GM23338 (cell line): ENCODE data around the gene ABCC5. TPM values are rescaled to one million over a fixed set of nuclear protein-coding genes. Genes with fewer than 3 reads are reported as not detected.

Experiments used
- ATAC-seq: fragments of 200-7000 bp; cut with Tn5 transposase; 3 replicates; pipeline ENCODE4 v1.9.1; 2020
- DNase-seq: peaks from one replicate; pipeline ENCODE4 v3.0.0-alpha.2; 2015; ENCODE audit warnings: low spot score
- H2AFZ ChIP-seq: fragments of 200-600 bp; sonication (generic); 2 replicates; pipeline ENCODE4 v1.8.0; 2016; ENCODE audit warnings: antibody characterized with exemption, mild to moderate bottlenecking, moderate library complexity
- H3F3A ChIP-seq: fragments of 200-600 bp; sonication (generic); replicated peaks from 2 replicates; pipeline ENCODE4 v1.8.0; 2017; ENCODE audit warnings: antibody characterized with exemption, mixed run types, low read depth
- H3K27ac ChIP-seq: fragments of 200-600 bp; sonication (generic); 2 replicates; pipeline ENCODE4 v1.6.1; 2016; ENCODE audit warnings: low read depth
- H3K27me3 ChIP-seq: fragments of 200-600 bp; sonication (generic); 2 replicates; pipeline ENCODE4 v1.8.0; 2016; ENCODE audit warnings: mild to moderate bottlenecking, mixed run types, moderate library complexity; ENCODE audit not compliant: insufficient read depth
- H3K36me3 ChIP-seq: fragments of 200-600 bp; sonication (generic); 2 replicates; pipeline ENCODE4 v1.8.0; 2016; ENCODE audit warnings: mild to moderate bottlenecking; ENCODE audit not compliant: insufficient read depth
- H3K4me1 ChIP-seq: fragments of 200-600 bp; sonication (generic); 2 replicates; pipeline ENCODE4 v1.8.0; 2016; ENCODE audit warnings: mild to moderate bottlenecking, moderate library complexity; ENCODE audit not compliant: insufficient read depth
- H3K4me2 ChIP-seq: fragments of 200-600 bp; sonication (generic); 2 replicates; pipeline ENCODE4 v1.7.1; 2017; ENCODE audit warnings: mixed run types
- H3K4me3 ChIP-seq: fragments of 200-600 bp; sonication (generic); 2 replicates; pipeline ENCODE4 v1.6.1; 2016; ENCODE audit warnings: mixed run types
- H3K79me2 ChIP-seq: fragments of 200-600 bp; sonication (generic); replicated peaks from 2 replicates; pipeline ENCODE4 v1.8.0; 2017; ENCODE audit warnings: mild to moderate bottlenecking; ENCODE audit not compliant: insufficient read depth
- H3K9me2 ChIP-seq: fragments of 200-600 bp; sonication (generic); 2 replicates; pipeline ENCODE4 v1.8.0; 2017; ENCODE audit not compliant: insufficient read depth
- H4K20me1 ChIP-seq: fragments of 200-600 bp; sonication (generic); replicated peaks from 2 replicates; pipeline ENCODE4 v1.8.0; 2017; ENCODE audit warnings: mild to moderate bottlenecking; ENCODE audit not compliant: insufficient read depth
- H3K27ac Mint-ChIP-seq: 2 replicates; pipeline ENCODE4 v1.8.0; 2020; ENCODE audit warnings: inconsistent platforms, mild to moderate bottlenecking, moderate library complexity, mixed read lengths
- H3K27me3 Mint-ChIP-seq: 3 replicates; pipeline ENCODE4 v1.8.0; 2022; ENCODE audit warnings: low read depth, mild to moderate bottlenecking, moderate library complexity, mixed read lengths, inconsistent platforms; ENCODE audit not compliant: insufficient read depth, poor library complexity
- H3K36me3 Mint-ChIP-seq: 3 replicates; pipeline ENCODE4 v1.8.0; 2021; ENCODE audit warnings: low read depth, mild to moderate bottlenecking, inconsistent platforms, moderate library complexity, mixed read lengths
- H3K4me1 Mint-ChIP-seq: 3 replicates; pipeline ENCODE4 v1.8.0; 2020; ENCODE audit warnings: mild to moderate bottlenecking, inconsistent platforms, mixed read lengths
- H3K4me3 Mint-ChIP-seq: 3 replicates; pipeline ENCODE4 v1.8.0; 2021; ENCODE audit warnings: moderate library complexity, mild to moderate bottlenecking, inconsistent platforms, mixed read lengths
- H3K9me3 Mint-ChIP-seq: 3 replicates; pipeline ENCODE4 v1.8.0; 2020; ENCODE audit warnings: moderate library complexity, mild to moderate bottlenecking, inconsistent platforms, mixed read lengths
- CREB1 ChIP-seq: fragments of 250-450 bp; sonication (Bioruptor Pico); IDR thresholded peaks from 2 replicates; pipeline ENCODE4 v1.5.0; 2020; ENCODE audit warnings: low read depth, mild to moderate bottlenecking, moderate library complexity
- EZH2 ChIP-seq: fragments of 200-600 bp; sonication (generic); IDR thresholded peaks from one replicate; pipeline ENCODE4 v1.8.0; 2017; ENCODE audit warnings: antibody characterized with exemption, mild to moderate bottlenecking, low read depth; ENCODE audit not compliant: unreplicated experiment
- POLR2AphosphoS5 ChIP-seq: IDR thresholded peaks from 2 replicates; pipeline ENCODE4 v1.6.1; 2016; ENCODE audit warnings: antibody characterized with exemption, low read depth
- STAT1 ChIP-seq: IDR thresholded peaks from one replicate; pipeline ENCODE4 v1.6.1; 2016; ENCODE audit warnings: antibody characterized with exemption; ENCODE audit not compliant: unreplicated experiment
- ZNF114 ChIP-seq: fragments of 250-450 bp; sonication (Bioruptor Pico); IDR thresholded peaks from 2 replicates; pipeline ENCODE4 v1.5.0; 2020; ENCODE audit warnings: mild to moderate bottlenecking, moderate library complexity
- polyA plus RNA-seq: library from polyadenylated mRNA; unstranded; fragments of >200 nt; fragmentation: Nextera tagmentation; extraction: Ambion mirVana; gene quantifications from 2 replicates; pipeline ENCODE4 v1.2.1, GENCODE V29; 2016
- total RNA-seq: library from RNA; depleted of rRNA; stranded (reverse); fragments of >200 nt; shearing (Covaris generic); gene quantifications from 2 replicates; pipeline ENCODE4 v1.2.3, GENCODE V29; 2014
- TF ChIP-seq, protein P1 (sequence below), 2 experiments: fragments of 200-600 bp in 1 of 2; sonication (generic) in 1 of 2; conservative IDR thresholded peaks; 2 replicates each; pipeline versions ENCODE4 v1.5.1 to v1.6.1; 2016 to 2017; ENCODE audit warnings: antibody characterized with exemption in 2 of 2, low read depth in 2 of 2, mild to moderate bottlenecking in 2 of 2, moderate library complexity in 1 of 2
- TF ChIP-seq, protein P2 (sequence below): IDR thresholded peaks from one replicate; pipeline ENCODE4 v1.6.1; 2018; ENCODE audit warnings: antibody characterized with exemption; ENCODE audit not compliant: unreplicated experiment
- TF ChIP-seq, protein P3 (sequence below): IDR thresholded peaks from 2 replicates; pipeline ENCODE4 v1.6.1; 2016; ENCODE audit warnings: antibody characterized with exemption

Gene ABCC5
- total and polyA plus RNA-seq, 2 experiments from 2014 or later = 14.0 to 39.9 TPM

DNA sequence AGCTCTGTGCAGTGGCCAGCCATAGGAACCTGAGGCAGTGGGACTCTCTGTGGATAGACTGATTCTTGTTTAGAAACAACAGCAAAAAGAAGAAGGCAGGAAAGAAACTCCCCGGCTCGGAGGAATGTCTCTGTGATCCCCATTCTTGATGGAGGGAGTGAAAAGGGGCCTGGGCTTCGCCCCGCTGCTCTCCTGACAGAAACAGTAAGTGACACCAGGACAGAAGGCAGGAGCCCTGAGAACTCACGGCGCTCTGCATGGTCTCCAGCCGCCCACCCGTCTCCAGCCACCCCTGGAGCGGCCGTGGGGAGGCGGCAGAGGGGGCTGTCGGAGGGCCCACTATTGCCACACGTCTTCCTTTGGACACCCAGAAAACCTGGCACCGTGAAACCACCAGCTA, 97.3 kb downstream of the ABCC5 start (continued):
- TF ChIP-seq ZNF114 (CRISPR knock-in tag) (no peak), STAT1 (no peak)
- TF ChIP-seq, protein P1, sequence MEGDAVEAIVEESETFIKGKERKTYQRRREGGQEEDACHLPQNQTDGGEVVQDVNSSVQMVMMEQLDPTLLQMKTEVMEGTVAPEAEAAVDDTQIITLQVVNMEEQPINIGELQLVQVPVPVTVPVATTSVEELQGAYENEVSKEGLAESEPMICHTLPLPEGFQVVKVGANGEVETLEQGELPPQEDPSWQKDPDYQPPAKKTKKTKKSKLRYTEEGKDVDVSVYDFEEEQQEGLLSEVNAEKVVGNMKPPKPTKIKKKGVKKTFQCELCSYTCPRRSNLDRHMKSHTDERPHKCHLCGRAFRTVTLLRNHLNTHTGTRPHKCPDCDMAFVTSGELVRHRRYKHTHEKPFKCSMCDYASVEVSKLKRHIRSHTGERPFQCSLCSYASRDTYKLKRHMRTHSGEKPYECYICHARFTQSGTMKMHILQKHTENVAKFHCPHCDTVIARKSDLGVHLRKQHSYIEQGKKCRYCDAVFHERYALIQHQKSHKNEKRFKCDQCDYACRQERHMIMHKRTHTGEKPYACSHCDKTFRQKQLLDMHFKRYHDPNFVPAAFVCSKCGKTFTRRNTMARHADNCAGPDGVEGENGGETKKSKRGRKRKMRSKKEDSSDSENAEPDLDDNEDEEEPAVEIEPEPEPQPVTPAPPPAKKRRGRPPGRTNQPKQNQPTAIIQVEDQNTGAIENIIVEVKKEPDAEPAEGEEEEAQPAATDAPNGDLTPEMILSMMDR (conservative IDR thresholded peaks at IDR 0.05; ENCODE audit: low read depth in 2 of 2) = no peak

DNA sequence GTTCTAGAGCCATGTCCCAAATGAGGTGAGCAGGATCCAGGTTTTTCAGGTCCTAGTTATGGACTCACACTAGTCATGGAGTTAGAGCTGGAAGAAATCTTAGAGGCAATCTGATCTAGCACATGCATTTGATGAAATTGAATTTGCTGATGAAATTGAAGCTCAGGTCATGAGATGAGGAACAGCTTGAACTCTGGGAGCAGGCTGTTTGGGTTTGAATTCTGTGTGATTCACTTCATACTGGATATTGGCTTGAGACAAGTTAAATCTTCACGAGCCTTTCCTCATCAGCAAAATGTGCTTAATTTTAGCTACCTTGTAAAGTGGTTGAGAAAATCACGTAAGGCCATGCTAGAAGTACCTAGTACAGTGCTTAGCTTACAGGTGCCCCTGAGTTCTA, 99.5 kb downstream of the ABCC5 start:
- DNase-seq = no peak
- Mint-ChIP-seq H3K27ac (no peak overlapping the region), H3K36me3 (peaks cover 12% of the 10 kb centered on the region), H3K4me3 (no peak overlapping the region), H3K9me3 (no peaks in the 10 kb centered on the region), H3K27me3 (peaks cover 6% of the 10 kb centered on the region), H3K4me1 (peaks cover 5% of the 10 kb centered on the region; the same call in 2 of the 3 replicates)
- Histone ChIP-seq H3K4me1 (no peaks in the 10 kb centered on the region), H3K36me3 (0 out of 2 replicates have a peak, but pooled peaks cover 4% of the 10 kb centered on the region), H3K4me2 (no peak overlapping the region), H3K9me2 (no peaks in the 10 kb centered on the region), H3F3A (no peaks in the 10 kb centered on the region), H3K79me2 (no peaks in the 10 kb centered on the region), H3K27me3 (no peaks in the 10 kb centered on the region), H3K27ac (no peak overlapping the region; the same call in 1 of the 2 replicates), H2AFZ (no peak overlapping the region), H3K4me3 (no peak overlapping the region), H4K20me1 (peaks cover 5% of the 10 kb centered on the region; the same call in 1 of the 2 replicates)
- TF ChIP-seq CREB1 (CRISPR knock-in tag) = no peak
- ATAC-seq = no peak

DNA sequence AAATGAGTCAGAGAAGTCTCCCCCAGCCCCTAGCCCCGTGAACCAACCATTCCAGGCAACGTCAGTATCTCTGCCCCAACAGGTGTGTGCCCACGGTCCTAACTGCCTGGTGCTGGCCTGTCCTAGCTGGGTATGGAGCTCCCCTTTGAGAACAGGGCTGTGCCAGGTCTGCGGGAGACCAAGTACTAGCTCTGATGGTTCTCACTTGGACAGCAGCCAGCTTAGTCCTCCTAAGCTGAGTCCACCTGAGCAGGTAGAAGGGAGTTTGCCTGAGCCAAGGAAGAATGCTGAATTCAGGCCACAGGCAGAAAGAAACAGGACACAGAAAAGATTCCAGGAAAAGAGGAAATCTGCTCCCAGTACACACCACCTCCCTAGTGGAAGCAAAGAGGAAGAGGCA, 99.9 kb downstream of the ABCC5 start:
- no peak overlapping the region for H3K4me2 ChIP-seq
- no peak overlapping the region for H3K4me3 ChIP-seq
- H3K27ac Mint-ChIP-seq = no peak overlapping the region
- H3K4me1 ChIP-seq = no peaks in the 10 kb centered on the region
- DNase-seq = no peak
- H3K36me3 Mint-ChIP-seq = peaks cover 9% of the 10 kb centered on the region; the same call in 2 of the 3 replicates
- H3K27me3 Mint-ChIP-seq = peaks cover 8% of the 10 kb centered on the region
- H3K27me3 ChIP-seq = no peaks in the 10 kb centered on the region
- peaks cover 5% of the 10 kb centered on the region; the same call in 2 of the 3 replicates for H3K4me1 Mint-ChIP-seq
- no peaks in the 10 kb centered on the region for H3K9me3 Mint-ChIP-seq
- no peak overlapping the region for H3K27ac ChIP-seq
- no peaks in the 10 kb centered on the region for H3K9me2 ChIP-seq
- peaks cover 5% of the 10 kb centered on the region; the same call in 1 of the 2 replicates for H4K20me1 ChIP-seq
- H3K4me3 Mint-ChIP-seq = no peak overlapping the region
- no peaks in the 10 kb centered on the region for H3K79me2 ChIP-seq
- no peak for ATAC-seq
- H3K36me3 ChIP-seq = 0 out of 2 replicates have a peak, but pooled peaks cover 4% of the 10 kb centered on the region
- H3F3A ChIP-seq = no peaks in the 10 kb centered on the region
- H2AFZ ChIP-seq = no peak overlapping the region
- no peak for TF ChIP-seq STAT1
- TF ChIP-seq EZH2 = no peak
- TF ChIP-seq, protein P2, sequence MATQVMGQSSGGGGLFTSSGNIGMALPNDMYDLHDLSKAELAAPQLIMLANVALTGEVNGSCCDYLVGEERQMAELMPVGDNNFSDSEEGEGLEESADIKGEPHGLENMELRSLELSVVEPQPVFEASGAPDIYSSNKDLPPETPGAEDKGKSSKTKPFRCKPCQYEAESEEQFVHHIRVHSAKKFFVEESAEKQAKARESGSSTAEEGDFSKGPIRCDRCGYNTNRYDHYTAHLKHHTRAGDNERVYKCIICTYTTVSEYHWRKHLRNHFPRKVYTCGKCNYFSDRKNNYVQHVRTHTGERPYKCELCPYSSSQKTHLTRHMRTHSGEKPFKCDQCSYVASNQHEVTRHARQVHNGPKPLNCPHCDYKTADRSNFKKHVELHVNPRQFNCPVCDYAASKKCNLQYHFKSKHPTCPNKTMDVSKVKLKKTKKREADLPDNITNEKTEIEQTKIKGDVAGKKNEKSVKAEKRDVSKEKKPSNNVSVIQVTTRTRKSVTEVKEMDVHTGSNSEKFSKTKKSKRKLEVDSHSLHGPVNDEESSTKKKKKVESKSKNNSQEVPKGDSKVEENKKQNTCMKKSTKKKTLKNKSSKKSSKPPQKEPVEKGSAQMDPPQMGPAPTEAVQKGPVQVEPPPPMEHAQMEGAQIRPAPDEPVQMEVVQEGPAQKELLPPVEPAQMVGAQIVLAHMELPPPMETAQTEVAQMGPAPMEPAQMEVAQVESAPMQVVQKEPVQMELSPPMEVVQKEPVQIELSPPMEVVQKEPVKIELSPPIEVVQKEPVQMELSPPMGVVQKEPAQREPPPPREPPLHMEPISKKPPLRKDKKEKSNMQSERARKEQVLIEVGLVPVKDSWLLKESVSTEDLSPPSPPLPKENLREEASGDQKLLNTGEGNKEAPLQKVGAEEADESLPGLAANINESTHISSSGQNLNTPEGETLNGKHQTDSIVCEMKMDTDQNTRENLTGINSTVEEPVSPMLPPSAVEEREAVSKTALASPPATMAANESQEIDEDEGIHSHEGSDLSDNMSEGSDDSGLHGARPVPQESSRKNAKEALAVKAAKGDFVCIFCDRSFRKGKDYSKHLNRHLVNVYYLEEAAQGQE = no peak
- no peak for TF ChIP-seq CREB1 (CRISPR knock-in tag)
- TF ChIP-seq POLR2AphosphoS5 = no peak
- TF ChIP-seq, protein P3, sequence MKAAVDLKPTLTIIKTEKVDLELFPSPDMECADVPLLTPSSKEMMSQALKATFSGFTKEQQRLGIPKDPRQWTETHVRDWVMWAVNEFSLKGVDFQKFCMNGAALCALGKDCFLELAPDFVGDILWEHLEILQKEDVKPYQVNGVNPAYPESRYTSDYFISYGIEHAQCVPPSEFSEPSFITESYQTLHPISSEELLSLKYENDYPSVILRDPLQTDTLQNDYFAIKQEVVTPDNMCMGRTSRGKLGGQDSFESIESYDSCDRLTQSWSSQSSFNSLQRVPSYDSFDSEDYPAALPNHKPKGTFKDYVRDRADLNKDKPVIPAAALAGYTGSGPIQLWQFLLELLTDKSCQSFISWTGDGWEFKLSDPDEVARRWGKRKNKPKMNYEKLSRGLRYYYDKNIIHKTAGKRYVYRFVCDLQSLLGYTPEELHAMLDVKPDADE = no peak
